GM21528 (cell line): Measurements from ENCODE around the gene SEZ6.

Experiments
- ATAC-seq: cut with Tn5 transposase; IDR thresholded peaks from one replicate; pipeline ENCODE4 v1.9.1; 2021; ENCODE audit warnings: mild to moderate bottlenecking, moderate library complexity; ENCODE audit not compliant: unreplicated experiment, low FRiP score

SEZ6 gene

GRCh38 chr17:28912938-28913333, 92.9 kb downstream of the SEZ6 start:
- no peak for ATAC-seq

- ATAC-seq: no peak
Observed at GRCh38 chr17:28912281-28912937, 93.4 kb downstream of the SEZ6 start.

GRCh38 chr17:28911411-28912045, 94.3 kb downstream of the SEZ6 start:
- ATAC-seq: no peak

GRCh38 chr17:28910534-28910933, 95.3 kb downstream of the SEZ6 start:
- ATAC-seq: no peak

GRCh38 chr17:28908640-28909167, 97.1 kb downstream of the SEZ6 start:
- no peak for ATAC-seq

- ATAC-seq: no peak
Observed at GRCh38 chr17:28907709-28908475, 97.9 kb downstream of the SEZ6 start.

- no peak for ATAC-seq
Observed at GRCh38 chr17:28906706-28907438, 99.0 kb downstream of the SEZ6 start.

GRCh38 chr17:28906276-28906675, 99.6 kb downstream of the SEZ6 start:
- ATAC-seq: no peak
